LNCAP (cell line): Measurements from ENCODE around the gene TSSC4.
A peak's percentile ranks its signal among the peaks of the same experiment; 100 is the strongest.

Source experiments
- TF ChIP-seq, protein P1 (sequence below): fragments of 450-650 bp; IDR thresholded peaks from 2 replicates; pipeline ENCODE4 v1.5.1; 2017; ENCODE audit warnings: mild to moderate bottlenecking

The TSSC4 gene

DNA sequence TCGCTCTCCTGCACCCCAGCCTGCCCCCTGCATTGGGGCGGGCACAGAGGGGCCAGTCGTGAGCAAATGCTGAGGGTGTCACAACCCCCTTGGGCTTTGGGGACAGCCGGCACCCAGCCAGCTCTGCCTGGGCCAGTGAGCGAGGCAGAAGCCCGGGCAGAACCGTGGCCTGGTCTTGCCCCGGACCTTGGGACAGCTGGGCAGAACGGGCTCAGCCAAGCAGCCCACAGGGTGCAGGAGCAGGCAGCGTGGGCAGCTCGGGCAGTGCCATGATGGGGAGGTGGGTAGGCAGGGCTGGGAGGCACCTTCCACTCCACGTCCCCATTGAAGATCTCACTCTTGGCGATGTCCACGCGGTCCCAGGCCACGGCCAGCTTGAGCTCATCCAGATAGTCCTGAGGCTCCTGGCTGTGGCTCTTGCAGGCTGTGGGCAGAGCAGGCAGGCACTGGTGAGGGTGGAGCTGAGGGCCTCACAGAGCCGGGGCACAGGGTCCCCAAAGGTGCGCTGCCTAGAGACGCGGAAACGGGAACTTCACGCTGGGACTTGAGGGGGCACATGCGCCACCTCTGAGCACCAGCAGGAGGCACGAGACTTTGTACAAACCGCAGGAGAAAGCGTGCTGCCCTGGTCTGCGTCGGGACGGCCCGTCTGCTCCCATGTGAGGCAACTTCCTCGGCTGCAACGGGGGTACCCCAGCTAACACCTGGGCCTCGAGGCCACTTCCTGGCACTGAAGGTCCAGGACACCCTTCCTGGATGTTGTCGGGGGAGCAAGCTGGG, 15.2 kb downstream of the TSSC4 start:
- TF ChIP-seq, protein P1, sequence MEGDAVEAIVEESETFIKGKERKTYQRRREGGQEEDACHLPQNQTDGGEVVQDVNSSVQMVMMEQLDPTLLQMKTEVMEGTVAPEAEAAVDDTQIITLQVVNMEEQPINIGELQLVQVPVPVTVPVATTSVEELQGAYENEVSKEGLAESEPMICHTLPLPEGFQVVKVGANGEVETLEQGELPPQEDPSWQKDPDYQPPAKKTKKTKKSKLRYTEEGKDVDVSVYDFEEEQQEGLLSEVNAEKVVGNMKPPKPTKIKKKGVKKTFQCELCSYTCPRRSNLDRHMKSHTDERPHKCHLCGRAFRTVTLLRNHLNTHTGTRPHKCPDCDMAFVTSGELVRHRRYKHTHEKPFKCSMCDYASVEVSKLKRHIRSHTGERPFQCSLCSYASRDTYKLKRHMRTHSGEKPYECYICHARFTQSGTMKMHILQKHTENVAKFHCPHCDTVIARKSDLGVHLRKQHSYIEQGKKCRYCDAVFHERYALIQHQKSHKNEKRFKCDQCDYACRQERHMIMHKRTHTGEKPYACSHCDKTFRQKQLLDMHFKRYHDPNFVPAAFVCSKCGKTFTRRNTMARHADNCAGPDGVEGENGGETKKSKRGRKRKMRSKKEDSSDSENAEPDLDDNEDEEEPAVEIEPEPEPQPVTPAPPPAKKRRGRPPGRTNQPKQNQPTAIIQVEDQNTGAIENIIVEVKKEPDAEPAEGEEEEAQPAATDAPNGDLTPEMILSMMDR: 0 out of 2 replicates have a peak, but pooled peaks have one; percentile 9

DNA sequence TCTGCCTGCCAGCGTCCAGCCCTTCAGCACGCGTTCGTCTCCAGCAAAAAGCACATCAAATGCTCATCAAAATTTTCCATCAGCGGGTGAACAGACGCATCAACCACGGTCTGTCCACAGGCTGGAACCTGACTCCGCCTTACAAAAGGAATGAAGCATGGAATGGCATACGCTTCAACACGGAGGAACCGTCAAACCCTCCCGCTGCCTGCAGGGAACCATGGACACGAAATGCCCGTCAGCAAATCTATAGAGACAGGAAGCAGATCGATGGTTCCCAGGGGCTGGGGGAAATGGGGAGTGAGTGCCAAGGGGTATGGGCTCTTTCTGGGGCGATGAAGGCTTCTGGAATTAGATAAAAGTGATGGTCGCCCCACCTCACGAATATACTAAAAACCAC, 16.2 kb downstream of the TSSC4 start:
- TF ChIP-seq, protein P1: no peak

DNA sequence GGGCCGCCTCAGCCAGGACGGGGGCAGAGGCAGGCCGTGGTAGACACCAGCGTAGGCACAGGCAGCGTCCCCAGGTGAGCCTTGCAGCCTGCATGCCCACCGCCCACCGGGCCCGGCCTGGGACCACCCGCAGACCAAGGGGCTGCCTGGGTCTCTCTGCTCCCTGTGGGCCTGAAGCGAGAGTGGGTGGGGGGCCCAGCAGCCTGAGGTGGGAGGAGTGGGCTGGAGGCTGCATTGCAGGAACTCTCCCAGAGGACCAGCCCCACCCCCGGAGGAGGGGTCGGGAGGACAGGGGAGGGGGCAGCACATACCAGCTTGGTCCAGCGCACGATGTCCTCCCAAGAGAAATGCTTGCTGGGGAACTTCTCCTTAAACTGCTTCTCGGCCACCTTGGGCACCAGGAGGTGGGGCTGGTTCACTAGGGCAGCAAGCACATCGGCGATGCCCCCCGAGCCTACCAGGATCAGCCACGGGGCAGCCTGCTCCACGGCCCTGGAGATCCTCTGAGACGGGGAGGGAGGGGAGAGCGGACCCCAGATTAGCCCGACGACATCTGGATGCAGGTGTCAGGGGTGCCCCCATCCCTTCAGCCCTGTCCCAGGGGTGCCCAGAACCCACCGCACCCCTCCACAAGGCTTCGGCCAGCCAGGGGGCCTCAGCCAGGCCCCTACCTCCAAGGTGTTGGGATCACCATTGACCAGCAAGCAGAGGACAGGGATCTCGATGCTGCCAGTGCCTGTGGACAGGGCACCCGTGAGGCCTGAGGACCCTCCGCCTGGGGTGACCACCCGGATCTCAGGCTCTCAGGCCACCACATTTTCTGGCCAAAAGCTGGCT, 17.5 kb downstream of the TSSC4 start:
- TF ChIP-seq, protein P1: no peak

DNA sequence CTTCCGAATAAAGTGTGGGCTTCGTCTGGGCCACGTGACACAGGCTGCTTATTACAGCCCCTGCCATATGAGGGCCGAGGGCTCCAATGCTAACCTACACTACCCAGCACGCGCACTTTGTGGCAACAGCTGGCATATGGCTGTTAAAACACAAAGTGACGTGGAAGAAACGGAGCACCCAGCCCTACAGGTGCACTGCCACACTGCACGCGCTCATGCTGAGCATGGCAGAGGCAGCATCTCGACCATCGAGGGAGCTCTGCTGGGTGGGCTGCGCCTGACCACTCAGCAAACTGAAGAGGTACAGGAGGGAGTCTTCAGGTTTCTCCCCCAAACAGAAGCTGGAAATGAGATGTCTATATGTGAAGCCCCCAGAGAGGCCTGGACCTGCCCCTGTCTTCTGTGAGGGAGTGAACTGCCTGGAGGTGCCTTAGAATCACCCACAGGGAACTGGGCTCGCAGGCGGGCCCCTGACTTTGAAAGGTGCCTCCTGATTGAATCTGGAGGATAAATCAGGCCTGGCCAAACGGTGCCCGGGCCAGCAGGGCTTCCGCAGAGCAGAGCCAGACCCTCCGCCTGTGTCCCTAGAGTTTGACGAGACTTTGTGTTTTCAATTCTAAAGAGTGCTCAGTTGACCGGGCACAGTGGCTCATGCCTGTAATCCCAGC, 18.3 kb downstream of the TSSC4 start:
- TF ChIP-seq, protein P1: no peak

DNA sequence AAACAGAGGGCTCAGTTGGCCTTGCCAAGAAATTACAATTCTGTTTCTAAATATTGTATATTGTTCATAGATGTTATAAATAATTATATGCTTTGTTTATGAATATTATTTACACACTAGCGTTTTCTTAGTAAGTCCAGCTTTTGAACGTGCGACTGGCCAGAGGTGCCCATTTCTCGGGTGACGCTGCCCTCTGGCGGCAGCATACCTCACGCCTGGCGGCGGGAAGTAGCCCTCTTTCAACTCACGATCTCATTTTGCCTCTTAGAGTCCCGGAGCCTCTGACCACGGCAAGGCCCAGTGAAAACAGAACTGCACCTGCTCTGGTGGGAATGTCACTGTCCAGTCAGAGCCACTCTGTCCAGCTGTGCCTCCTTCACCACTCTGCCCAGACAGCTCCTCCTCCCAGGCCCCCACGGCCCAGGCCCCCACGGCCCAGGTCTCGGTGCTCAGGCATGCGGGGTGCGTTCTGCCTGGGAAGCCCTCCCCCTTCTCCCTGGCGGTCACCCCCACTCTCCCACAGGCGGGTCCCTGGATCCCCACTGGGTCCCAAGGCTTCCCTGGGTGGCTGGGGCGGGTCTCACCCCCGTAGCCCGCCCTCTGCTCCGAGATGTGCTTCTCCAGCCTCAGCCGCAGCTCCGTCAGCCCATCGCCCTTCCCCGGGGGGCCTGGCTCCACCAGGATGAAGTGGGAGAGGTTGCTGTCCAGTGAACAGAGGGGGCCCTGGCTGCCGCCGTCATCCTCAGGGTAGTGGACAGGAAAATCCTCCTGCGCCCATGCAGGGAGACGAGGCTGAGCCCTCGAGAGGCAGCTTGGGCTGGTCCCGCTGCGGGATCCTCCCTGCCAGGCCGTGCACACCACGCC, 19.3 kb downstream of the TSSC4 start:
- TF ChIP-seq, protein P1: peak; percentile 82

DNA sequence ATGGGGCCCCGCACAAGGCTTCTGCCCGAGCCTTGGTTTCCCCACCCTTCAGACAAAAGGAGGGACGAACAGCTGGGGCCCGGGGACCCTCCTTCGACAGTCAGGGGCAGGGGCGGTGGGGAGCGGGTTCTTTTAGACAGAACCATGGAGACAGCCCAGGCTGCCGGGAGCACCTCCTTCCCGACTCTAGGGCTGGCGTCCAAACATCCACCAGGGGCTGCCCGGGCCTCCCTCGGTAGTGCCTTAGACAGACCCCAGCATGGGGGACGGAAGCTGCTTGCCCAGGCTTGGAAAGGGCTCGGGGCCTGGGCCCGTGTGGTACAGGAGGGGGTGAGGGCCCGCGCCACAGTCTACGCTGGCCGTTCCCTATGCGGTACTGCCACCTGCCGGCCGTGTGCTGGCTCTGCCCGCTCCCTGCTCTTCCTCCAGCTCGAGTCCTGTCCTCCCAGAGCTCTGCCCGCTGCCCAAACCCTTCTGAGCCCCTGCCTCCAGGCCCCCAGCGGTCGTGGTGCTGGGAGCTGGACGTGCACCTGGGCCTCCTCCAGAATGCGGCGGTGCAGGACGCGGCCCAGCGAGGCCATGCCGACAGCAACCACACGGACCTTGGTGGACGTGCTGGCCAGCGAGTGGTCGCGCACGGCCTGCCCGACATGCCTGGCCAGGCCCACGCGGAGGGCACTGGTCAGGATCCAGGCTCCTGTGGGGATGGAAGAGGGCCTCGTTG, 20.1 kb downstream of the TSSC4 start:
- TF ChIP-seq, protein P1: peak; percentile 86
